ENCODE measurements around the gene BRPF3. TPM values are rescaled to one million over a fixed set of nuclear protein-coding genes. Genes with fewer than 3 reads are reported as not detected.
"Not testable (repeated sequence)": the region's sequence is repeated elsewhere in the genome, so short reads cannot be mapped to it uniquely, and the experiment has no call there.

Gene BRPF3
- total RNA-seq, 1 experiment from 2014 or later: 5.9 TPM

DNA sequence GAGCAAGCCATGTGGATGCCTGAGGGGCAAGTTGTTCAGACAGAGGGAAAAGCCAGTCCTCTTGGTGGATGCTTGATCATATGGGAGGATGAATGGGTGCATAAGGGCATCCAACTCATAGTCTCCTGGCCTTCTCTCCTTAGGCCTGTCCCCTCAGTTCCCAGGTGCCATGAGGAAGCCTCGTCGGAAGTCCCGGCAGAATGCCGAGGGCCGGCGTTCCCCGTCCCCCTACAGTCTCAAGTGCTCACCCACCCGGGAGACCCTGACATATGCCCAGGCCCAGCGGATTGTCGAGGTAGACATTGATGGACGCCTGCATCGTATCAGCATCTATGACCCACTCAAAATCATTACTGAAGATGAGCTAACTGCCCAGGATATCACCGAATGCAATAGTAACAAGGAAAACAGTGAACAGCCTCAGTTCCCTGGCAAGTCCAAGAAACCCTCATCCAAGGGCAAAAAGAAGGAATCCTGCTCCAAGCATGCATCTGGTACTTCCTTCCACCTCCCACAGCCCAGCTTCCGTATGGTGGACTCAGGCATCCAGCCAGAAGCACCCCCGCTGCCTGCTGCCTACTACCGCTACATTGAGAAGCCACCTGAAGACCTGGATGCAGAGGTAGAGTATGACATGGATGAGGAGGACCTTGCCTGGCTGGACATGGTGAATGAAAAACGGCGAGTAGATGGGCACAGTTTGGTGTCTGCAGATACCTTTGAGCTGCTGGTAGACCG, 3.8 kb downstream of the BRPF3 start:
- no peak for DNase-seq (ENCODE audit: extremely low read depth, low read depth)

DNA sequence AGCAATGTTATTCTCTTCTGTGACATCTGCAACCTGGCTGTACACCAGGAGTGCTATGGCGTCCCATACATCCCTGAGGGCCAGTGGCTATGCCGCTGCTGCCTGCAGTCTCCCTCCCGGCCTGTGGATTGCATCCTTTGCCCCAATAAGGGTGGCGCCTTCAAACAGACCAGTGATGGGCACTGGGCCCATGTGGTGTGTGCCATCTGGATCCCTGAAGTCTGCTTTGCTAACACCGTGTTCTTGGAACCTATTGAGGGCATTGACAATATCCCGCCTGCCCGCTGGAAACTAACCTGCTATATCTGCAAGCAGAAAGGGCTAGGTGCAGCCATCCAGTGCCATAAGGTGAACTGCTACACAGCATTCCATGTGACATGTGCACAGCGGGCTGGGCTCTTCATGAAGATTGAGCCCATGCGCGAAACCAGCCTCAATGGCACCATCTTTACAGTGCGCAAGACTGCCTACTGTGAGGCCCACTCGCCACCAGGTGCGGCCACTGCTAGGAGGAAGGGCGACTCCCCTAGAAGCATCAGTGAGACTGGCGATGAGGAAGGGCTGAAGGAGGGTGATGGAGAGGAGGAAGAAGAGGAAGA, 4.6 kb downstream of the BRPF3 start:
- DNase-seq (ENCODE audit: extremely low read depth, low read depth): no peak

GRCh38 chr6:36201612-36202011, 5.1 kb downstream of the BRPF3 start:
- DNase-seq (ENCODE audit: extremely low read depth, low read depth): no peak

GRCh38 chr6:36202101-36202500, 5.6 kb downstream of the BRPF3 start:
- no peak for DNase-seq (ENCODE audit: extremely low read depth, low read depth)

DNA sequence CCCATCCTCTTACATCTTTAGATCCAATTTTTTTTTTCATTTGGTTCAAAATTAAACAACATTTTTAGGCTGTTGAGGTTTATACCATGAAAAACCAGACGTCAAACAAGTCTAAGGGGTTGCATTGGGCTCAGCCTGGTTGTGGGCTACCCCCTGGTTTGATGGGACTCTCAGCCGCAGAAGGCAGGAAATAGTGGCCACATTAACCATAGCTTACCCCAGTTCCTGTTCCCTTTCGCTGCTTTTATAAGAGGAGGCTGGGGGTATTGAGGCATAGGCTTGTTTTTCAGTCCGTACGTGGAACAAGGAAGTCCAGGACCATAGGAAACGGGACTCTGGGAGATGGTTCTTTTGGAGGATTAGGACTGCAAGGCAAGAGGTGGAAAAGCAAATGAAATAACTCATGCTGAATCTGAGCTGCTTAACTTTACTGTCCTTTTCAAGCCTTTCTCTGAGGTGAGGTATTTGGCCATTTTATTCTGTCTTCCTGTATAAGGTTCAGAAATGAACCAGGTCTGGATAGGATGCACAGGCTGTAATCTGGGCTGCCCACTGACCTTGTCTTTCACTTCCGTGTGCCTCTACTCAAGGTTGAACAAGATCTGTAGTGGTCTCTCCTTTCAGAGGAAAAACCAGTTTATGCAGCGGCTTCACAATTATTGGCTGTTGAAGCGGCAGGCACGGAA, 7.7 kb downstream of the BRPF3 start:
- no peak for DNase-seq (ENCODE audit: extremely low read depth, low read depth)

DNA sequence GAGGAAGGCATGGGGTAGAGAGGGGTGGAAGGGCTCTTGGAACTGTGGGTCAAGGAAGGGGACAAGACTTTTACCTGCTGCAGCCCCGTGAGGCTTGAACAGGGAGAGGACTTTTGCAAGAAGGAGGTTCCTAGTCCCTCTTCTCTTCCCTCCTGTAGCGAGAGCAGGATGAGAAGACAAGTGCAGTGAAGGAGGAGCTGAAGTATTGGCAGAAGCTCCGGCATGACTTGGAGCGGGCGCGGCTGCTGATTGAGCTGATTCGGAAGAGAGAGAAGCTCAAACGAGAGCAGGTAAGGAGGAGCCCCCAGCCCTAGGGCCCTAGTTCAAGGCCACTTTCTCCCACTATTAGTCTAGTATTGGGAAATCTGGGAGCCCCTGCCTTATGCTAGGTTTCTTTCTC, 10.6 kb downstream of the BRPF3 start:
- DNase-seq (ENCODE audit: extremely low read depth, low read depth): no peak

GRCh38 chr6:36209606-36210005, 13.1 kb downstream of the BRPF3 start:
- DNase-seq (ENCODE audit: extremely low read depth, low read depth): no peak

- no peak for DNase-seq (ENCODE audit: extremely low read depth, low read depth)
Observed at GRCh38 chr6:36210182-36210581, 13.6 kb downstream of the BRPF3 start.

DNA sequence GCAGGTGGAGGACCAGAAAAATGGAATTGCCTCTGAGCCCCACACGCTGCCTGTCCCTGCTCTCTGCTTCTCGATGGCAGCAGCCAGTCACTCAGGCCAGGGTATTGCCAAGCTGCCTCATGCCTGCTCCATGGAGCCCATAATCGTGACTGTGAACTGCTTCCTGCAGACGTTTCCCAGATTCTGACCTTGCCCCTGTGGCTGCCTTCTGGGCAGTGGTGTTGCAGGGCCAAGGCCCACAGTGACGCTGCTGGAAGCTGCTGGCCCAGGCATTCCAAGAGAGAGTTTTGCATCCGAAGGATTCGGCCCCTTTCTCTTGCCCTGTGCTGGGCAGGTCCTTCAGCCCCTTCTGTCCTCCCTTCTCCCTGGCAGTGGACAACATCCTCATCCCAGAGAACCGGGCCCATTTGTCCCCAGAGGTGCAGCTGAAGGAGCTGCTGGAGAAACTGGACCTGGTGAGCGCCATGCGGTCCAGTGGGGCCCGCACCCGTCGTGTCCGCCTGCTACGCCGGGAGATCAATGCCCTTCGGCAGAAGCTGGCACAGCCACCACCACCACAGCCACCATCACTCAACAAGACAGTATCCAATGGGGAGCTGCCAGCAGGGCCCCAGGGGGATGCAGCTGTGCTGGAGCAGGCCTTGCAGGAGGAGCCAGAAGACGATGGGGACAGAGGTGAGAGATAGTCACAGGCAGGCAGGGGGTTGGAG, 14.5 kb downstream of the BRPF3 start:
- no peak for DNase-seq (ENCODE audit: extremely low read depth, low read depth)

- DNase-seq (ENCODE audit: extremely low read depth, low read depth): no peak
Observed at GRCh38 chr6:36216559-36216958, 20.0 kb downstream of the BRPF3 start.

- no peak for DNase-seq (ENCODE audit: extremely low read depth, low read depth)
Observed at GRCh38 chr6:36217188-36217587, 20.6 kb downstream of the BRPF3 start.

DNA sequence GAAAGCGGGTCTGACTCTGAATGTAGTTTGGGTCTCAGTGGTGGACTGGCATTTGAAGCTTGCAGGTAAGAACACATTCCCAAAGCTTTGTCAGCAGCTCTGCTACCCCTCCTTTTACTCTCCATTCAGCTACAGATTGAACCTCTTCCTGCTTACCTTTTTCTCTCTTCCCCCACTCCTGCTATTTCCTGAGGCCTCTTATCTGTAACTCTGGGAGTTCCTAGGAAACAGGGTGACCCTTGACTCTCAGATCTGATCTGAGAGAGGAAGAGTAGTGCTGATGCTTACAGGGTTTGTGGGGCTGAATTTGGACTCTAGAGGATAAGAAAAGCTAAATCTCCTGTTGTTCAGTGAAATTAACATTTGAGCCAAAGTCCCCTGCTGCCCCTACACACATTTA, 21.4 kb downstream of the BRPF3 start:
- no peak for DNase-seq (ENCODE audit: extremely low read depth, low read depth)

- not testable (repeated sequence) for DNase-seq (ENCODE audit: extremely low read depth, low read depth)
Observed at GRCh38 chr6:36218516-36218915, 22.0 kb downstream of the BRPF3 start.

- DNase-seq (ENCODE audit: extremely low read depth, low read depth): no peak
Observed at GRCh38 chr6:36219081-36219480, 22.5 kb downstream of the BRPF3 start.

DNA sequence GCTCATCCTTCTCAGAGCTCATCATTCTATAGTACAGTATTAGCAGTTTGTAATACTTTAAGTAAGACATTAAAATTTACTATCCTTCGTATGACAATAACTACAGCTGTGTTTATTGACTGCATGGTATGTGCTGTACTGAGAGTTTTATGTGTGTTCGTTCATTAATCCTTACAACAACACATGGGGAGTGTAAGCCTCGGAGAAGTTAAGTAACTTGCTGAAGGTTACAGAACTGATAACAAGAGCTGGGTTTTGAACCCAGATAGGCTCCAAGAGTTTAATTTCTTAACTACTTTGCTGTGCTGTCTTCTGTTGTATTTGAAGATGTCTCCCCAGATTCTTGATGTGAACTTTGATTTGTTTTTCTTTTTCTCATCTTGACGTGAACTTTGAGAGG, 23.7 kb downstream of the BRPF3 start:
- DNase-seq (ENCODE audit: extremely low read depth, low read depth): no peak

DNA sequence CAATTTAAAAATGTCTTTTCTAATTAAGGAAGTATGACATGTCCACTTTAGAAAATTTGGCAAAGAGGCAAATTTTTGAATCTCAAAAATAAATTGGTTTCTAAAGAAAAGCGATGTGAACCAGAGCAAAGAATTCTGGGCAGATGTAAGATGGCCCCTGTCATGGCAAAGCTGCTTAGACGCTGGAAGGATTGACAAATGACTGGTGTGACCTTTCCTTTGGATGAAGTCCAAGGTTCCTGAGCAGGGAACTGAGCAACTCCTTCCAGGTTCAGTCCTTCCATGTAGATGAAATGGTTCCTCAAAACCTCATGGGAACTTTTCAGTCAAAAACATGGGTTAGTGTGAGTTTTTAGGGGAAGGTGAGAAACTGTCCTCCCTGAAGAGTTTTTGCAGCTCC, 25.1 kb downstream of the BRPF3 start:
- DNase-seq (ENCODE audit: extremely low read depth, low read depth): no peak

DNA sequence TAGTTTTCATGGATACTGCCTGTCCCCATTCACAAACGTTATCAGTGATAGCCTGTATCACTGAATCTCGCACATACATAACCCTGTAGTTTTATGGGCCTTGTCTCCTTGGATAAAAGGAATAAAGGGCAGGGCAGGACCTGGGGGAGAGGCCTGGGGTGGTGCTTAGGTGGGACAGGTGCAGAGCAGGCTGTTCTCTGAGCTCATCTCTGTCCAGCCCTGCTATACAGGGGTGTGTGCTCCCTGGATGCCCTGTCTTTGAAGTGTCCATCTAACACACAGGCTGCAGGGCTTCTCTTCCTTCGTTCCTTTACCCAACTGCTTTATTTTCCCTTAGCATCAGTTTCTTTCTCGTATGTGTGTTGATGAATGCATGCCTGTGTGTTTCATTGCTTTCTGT, 26.4 kb downstream of the BRPF3 start:
- no peak for DNase-seq (ENCODE audit: extremely low read depth, low read depth)

DNA sequence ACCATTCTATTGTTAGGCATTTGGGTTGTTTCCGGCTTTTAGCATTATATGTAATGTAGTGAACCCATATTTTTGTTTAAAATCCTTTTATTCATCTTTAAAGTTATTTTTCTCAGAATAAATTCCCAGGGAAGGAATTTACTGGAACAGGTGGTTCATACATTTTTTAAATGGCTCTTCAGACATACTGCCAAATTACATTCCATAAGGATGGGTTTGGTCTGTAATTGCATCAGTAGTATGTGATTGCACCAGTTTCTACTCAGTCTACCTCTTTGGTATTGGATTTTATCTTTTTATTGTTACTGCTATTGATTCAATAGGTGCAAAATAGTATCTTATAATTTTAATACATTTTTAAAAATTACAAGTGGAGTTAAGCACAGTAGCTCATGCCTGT, 27.2 kb downstream of the BRPF3 start:
- no peak for DNase-seq (ENCODE audit: extremely low read depth, low read depth)

DNA sequence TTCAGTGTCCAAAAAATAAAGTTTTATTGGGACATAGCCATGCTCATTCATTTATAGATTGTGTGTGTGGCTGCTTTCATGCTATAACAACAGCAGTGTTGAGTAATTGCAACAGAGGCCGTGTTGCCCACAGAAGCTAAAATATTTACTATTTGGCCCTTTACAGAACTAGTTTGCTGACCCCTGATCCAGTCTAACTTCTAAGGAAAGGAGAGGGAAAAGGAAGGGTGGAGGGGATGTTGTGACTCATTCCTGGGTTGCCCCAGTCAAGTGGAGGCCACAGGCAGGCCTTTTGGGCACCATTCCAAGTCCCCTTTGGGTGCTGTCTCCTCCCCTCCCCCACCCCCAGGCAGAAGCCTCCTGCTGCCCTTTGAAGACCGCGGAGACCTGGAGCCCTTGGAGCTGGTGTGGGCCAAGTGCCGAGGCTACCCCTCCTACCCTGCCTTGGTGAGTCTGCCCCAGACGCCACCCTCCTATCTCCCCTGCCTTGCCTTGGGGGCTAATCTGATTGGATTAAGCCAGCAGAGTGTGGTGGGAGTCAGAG, 28.4 kb downstream of the BRPF3 start:
- DNase-seq (ENCODE audit: extremely low read depth, low read depth): no peak

- DNase-seq (ENCODE audit: extremely low read depth, low read depth): no peak
Observed at GRCh38 chr6:36226438-36227047, 30.0 kb downstream of the BRPF3 start.
